CD4-positive, alpha-beta T cell (primary cell): ENCODE results near the gene ANKRD29. TPM values are rescaled to one million over a fixed set of nuclear protein-coding genes. Genes with fewer than 3 reads are reported as not detected.
A peak's percentile ranks its signal among the peaks of the same experiment; 100 is the strongest.

Source experiments
- ATAC-seq: fragments of 200-7000 bp; cut with Tn5 transposase; one replicate; pipeline ENCODE4 v1.10.0; 2022; ENCODE audit warnings: mild to moderate bottlenecking; ENCODE audit not compliant: poor library complexity
- CTCF ChIA-PET: fragments of 350-600 bp; sonication (Branson Sonifier 250); formaldehyde crosslinking; loops from one replicate; lab custom pipeline; 2021; ENCODE audit warnings: antibody characterized with exemption, inconsistent platforms; lab: Charles Lee
- POLR2A ChIA-PET: fragments of 350-600 bp; sonication (Branson Sonifier 250); formaldehyde crosslinking; loops from one replicate; lab custom pipeline; 2021; ENCODE audit warnings: antibody characterized with exemption, inconsistent platforms; lab: Charles Lee
- DNase-seq, 14 experiments: peaks; one replicate each; pipeline ENCODE4 v3.0.0-alpha.2; 2013 to 2020; ENCODE audit warnings: mixed read lengths in 2 of 14
- H3K27ac ChIP-seq, 2 donors: one replicate each; pipeline versions ENCODE4 v1.5.1 to v1.7.0; 2013; ENCODE audit warnings: low read length in 2 of 2, low read depth in 1 of 2, mild to moderate bottlenecking in 1 of 2
- H3K27me3 ChIP-seq, 2 experiments: 1 replicate in 1 of 2; 2 replicates in 1 of 2; pipeline versions ENCODE4 v1.6.1 to v1.7.0; 2013; ENCODE audit warnings: low read length in 2 of 2, control low read depth in 1 of 2, mild to moderate bottlenecking in 1 of 2, moderate library complexity in 1 of 2; ENCODE audit not compliant: insufficient read depth in 2 of 2, control insufficient read depth in 1 of 2
- H3K36me3 ChIP-seq: one replicate; pipeline ENCODE4 v1.6.1; 2013; ENCODE audit warnings: low read length, control low read depth; ENCODE audit not compliant: insufficient read depth
- H3K4me1 ChIP-seq: one replicate; pipeline ENCODE4 v1.6.1; 2013; ENCODE audit warnings: low read length, control low read depth; ENCODE audit not compliant: insufficient read depth
- H3K4me3 ChIP-seq: one replicate; pipeline ENCODE4 v1.5.1; 2013; ENCODE audit warnings: mild to moderate bottlenecking, low read length, moderate library complexity
- H3K9me3 ChIP-seq, 2 experiments: 1 replicate in 1 of 2; 2 replicates in 1 of 2; pipeline versions ENCODE4 v1.6.1 to v1.7.0; 2013; ENCODE audit warnings: low read length in 2 of 2, mild to moderate bottlenecking in 2 of 2, control low read depth in 1 of 2, moderate library complexity in 1 of 2; ENCODE audit not compliant: control insufficient read depth in 1 of 2, insufficient read depth in 1 of 2
- H3K27ac Mint-ChIP-seq: one replicate; pipeline ENCODE4 v1.8.0; 2020; ENCODE audit warnings: mixed read lengths
- H3K27me3 Mint-ChIP-seq: one replicate; pipeline ENCODE4 v1.8.0; 2021; ENCODE audit warnings: mixed read lengths
- H3K36me3 Mint-ChIP-seq: one replicate; pipeline ENCODE4 v1.8.0; 2021; ENCODE audit warnings: low read depth, mixed read lengths
- H3K4me1 Mint-ChIP-seq: one replicate; pipeline ENCODE4 v1.8.0; 2021; ENCODE audit warnings: low read depth, mixed read lengths
- H3K4me3 Mint-ChIP-seq: one replicate; pipeline ENCODE4 v1.8.0; 2020; ENCODE audit warnings: mild to moderate bottlenecking, mixed read lengths
- H3K9me3 Mint-ChIP-seq: one replicate; pipeline ENCODE4 v1.8.0; 2020; ENCODE audit warnings: mixed read lengths
- intact Hi-C, 2 experiments: fragments of 100-400 bp; cut with DNase I in 1 of 2; cut with micrococcal nuclease in 1 of 2; formaldehyde crosslinking; loops; one replicate each; pipeline versions ENCODE4 v1.15.1 to v1.9.0; 2023 to 2025; cut with DNase I, micrococcal nuclease
- total RNA-seq, 174 experiments: library from RNA in 2 of 174; stranded (reverse) in 2 of 174; gene quantifications; one replicate each; pipeline ENCODE4 v1.2.3 and lab custom pipeline; 2021 to 2026
- TF ChIP-seq, protein P1 (sequence below): fragments of 200-600 bp; IDR thresholded peaks from one replicate; pipeline ENCODE4 v1.8.0; 2022; ENCODE audit warnings: antibody characterized with exemption, mild to moderate bottlenecking

ANKRD29 gene
- total RNA-seq, 2 experiments from 2014 or later = 0.28 to 0.58 TPM

DNA sequence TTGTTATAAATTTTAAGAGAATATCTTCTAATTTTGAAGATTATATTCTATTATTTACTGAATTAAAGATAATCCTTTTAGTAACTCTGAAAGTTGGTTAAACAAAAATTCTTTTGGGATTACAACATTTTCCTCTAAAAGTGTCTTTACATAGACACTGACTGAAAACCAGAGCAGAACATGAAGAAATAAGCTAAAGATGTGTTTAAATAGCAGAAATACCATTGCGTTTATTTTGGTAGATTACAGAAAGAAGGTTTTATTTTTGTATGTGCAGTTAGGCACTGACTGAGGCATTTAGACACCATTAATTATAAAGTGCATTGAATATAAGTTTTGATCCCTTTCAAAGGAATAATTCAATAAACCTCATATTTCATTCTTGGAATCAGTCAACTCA is 62.9 kb downstream of the ANKRD29 start:
- ATAC-seq = no peak
- Mint-ChIP-seq H3K4me3 (no peak overlapping the region), H3K27me3 (no peaks in the 10 kb centered on the region), H3K36me3 (no peaks in the 10 kb centered on the region), H3K4me1 (no peaks in the 10 kb centered on the region), H3K27ac (no peak overlapping the region), H3K9me3 (no peaks in the 10 kb centered on the region)
- H3K27ac ChIP-seq = no peak overlapping the region
- no peaks in the 10 kb centered on the region for H3K4me1 ChIP-seq
- no peaks in the 10 kb centered on the region for H3K9me3 ChIP-seq
- CTCF ChIA-PET = no interaction called here
- TF ChIP-seq, protein P1, sequence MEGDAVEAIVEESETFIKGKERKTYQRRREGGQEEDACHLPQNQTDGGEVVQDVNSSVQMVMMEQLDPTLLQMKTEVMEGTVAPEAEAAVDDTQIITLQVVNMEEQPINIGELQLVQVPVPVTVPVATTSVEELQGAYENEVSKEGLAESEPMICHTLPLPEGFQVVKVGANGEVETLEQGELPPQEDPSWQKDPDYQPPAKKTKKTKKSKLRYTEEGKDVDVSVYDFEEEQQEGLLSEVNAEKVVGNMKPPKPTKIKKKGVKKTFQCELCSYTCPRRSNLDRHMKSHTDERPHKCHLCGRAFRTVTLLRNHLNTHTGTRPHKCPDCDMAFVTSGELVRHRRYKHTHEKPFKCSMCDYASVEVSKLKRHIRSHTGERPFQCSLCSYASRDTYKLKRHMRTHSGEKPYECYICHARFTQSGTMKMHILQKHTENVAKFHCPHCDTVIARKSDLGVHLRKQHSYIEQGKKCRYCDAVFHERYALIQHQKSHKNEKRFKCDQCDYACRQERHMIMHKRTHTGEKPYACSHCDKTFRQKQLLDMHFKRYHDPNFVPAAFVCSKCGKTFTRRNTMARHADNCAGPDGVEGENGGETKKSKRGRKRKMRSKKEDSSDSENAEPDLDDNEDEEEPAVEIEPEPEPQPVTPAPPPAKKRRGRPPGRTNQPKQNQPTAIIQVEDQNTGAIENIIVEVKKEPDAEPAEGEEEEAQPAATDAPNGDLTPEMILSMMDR = no peak
- H3K27me3 ChIP-seq = peaks cover 3 to 4% of the 10 kb centered on the region in 2 experiments
- H3K4me3 ChIP-seq = no peak overlapping the region
- no peaks in the 10 kb centered on the region for H3K36me3 ChIP-seq
- intact Hi-C loops = no loop called here
- POLR2A ChIA-PET = no interaction called here
- no peak for DNase-seq

DNA sequence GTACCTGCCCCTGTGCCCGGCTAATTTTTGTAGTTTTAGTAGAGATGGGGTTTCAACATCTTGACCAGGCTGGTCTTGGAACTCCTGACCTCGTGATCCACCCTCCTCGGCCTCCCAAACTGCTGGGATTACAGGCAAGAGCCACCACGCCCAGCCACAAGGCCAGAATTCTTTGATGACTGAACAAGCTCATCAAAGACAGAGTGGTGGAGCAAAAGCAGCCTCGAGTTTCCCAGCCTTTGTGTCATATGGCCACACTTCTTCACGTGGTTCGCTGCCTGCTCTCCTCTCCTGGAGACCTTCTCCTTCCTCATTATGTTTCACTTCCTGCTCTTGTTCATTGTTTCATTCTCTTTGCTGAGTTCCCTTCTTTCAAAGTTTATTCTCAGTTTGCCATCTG is 66.5 kb downstream of the ANKRD29 start:
- Histone ChIP-seq H3K9me3 (no peaks in the 10 kb centered on the region), H3K27ac (no peak overlapping the region), H3K4me1 (no peaks in the 10 kb centered on the region), H3K27me3 (peaks cover 3% of the 10 kb centered on the region in 2 experiments), H3K4me3 (no peak overlapping the region), H3K36me3 (no peaks in the 10 kb centered on the region)
- Mint-ChIP-seq H3K4me3 (no peak overlapping the region), H3K9me3 (no peaks in the 10 kb centered on the region), H3K27me3 (no peaks in the 10 kb centered on the region), H3K36me3 (no peaks in the 10 kb centered on the region), H3K4me1 (no peaks in the 10 kb centered on the region), H3K27ac (no peak overlapping the region)
- no peak for ATAC-seq
- intact Hi-C loops = no loop called here
- ChIA-PET POLR2A (no interaction called here), CTCF (no interaction called here)
- TF ChIP-seq, protein P1 = no peak
- peak in 2 of 14 experiments; percentile 32 to 48 for DNase-seq

- no peak overlapping the region for H3K4me3 ChIP-seq
- no peaks in the 10 kb centered on the region for H3K9me3 ChIP-seq
- Mint-ChIP-seq H3K4me1 (no peaks in the 10 kb centered on the region), H3K4me3 (no peak overlapping the region), H3K36me3 (no peaks in the 10 kb centered on the region), H3K27me3 (no peaks in the 10 kb centered on the region), H3K27ac (no peak overlapping the region), H3K9me3 (no peaks in the 10 kb centered on the region)
- no peaks in the 10 kb centered on the region for H3K4me1 ChIP-seq
- POLR2A ChIA-PET = no interaction called here
- no peak overlapping the region for H3K27ac ChIP-seq
- H3K36me3 ChIP-seq = no peaks in the 10 kb centered on the region
- TF ChIP-seq, protein P1 = no peak
- H3K27me3 ChIP-seq = peaks cover 0 to 3% of the 10 kb centered on the region in 2 experiments
- CTCF ChIA-PET = no interaction called here
- intact Hi-C loops = no loop called here
- ATAC-seq (no peak), DNase-seq (no peak)
These were observed 67.1 kb downstream of the ANKRD29 start for GRCh38 chr18:23595591-23595990.
